COR-L47 (cell line): ENCODE measurements around the gene ATP4A.

ENCODE experiments used
- DNase-seq: peaks from one replicate; lab custom pipeline; 2025; lab: John Stamatoyannopoulos, UW

Gene ATP4A

GRCh38 chr19:35565016-35565856 lies 1.8 kb upstream of the ATP4A start:
- no peak for DNase-seq

GRCh38 chr19:35562776-35563175 lies 682 bp downstream of the ATP4A start:
- DNase-seq, result no peak

DNA sequence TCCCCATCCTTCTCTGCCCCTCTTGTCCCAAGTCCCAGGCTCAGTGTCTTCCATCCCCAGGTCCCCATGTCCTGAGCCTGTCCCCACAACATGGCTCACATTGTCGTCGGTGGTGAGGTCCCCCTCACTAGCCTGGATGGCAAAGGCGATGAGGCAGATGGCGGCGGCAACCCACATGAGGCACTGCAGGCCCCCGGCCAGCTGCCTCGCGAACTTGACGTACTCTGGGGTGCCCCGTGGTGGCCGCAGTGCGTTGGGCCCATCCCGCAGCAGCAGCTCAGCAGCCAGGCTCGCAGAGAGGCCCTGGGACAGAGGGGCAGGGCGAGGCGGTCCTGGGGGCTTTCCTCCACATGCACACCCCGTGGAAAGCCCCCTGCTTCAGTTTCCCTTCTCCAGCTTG lies 1.1 kb downstream of the ATP4A start:
- no peak for DNase-seq

GRCh38 chr19:35561436-35561835 lies 2.0 kb downstream of the ATP4A start:
- DNase-seq, result no peak

DNA sequence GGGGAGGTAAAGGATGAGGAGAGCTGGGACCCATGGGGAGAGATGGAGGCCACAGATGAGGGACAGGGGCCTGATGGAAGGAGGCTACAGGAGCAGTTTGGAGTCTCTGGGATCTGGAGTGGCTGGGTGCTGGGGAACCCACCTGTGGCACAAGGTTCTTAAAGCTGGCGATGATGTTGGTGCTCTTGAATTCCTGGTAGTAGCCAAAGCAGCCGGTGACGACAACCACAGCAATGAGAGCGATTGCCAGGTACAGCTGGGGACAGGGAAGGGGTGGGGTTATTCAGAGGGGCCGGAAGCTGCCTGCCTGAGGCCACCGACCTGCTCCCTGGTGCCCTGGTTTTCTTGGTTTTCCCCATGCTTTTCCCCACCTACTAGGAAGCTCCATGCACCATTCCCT lies 2.8 kb downstream of the ATP4A start:
- DNase-seq, result no peak

DNA sequence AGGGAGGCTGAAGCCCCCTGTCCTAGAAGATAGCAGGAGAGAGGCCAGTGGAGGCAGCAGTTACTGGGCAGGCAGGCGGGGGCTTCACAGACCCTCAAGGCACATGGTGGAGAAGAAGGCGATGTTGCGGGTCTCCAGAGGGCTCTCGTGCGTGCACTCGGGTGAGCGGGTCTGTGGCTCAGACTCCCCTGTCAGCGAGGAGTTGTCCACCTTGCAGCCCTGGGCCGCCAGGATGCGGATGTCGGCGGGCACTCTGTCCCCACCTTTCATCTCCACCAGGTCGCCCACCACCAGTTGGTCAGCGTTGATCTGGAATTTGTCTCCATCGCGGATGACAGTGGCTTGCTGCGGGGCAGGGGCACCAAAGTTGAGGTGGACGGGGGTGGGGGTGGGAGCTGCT lies 3.2 kb downstream of the ATP4A start:
- no peak for DNase-seq

GRCh38 chr19:35559781-35560180 lies 3.7 kb downstream of the ATP4A start:
- no peak for DNase-seq

GRCh38 chr19:35559281-35559659 lies 4.2 kb downstream of the ATP4A start:
- no peak for DNase-seq

DNA sequence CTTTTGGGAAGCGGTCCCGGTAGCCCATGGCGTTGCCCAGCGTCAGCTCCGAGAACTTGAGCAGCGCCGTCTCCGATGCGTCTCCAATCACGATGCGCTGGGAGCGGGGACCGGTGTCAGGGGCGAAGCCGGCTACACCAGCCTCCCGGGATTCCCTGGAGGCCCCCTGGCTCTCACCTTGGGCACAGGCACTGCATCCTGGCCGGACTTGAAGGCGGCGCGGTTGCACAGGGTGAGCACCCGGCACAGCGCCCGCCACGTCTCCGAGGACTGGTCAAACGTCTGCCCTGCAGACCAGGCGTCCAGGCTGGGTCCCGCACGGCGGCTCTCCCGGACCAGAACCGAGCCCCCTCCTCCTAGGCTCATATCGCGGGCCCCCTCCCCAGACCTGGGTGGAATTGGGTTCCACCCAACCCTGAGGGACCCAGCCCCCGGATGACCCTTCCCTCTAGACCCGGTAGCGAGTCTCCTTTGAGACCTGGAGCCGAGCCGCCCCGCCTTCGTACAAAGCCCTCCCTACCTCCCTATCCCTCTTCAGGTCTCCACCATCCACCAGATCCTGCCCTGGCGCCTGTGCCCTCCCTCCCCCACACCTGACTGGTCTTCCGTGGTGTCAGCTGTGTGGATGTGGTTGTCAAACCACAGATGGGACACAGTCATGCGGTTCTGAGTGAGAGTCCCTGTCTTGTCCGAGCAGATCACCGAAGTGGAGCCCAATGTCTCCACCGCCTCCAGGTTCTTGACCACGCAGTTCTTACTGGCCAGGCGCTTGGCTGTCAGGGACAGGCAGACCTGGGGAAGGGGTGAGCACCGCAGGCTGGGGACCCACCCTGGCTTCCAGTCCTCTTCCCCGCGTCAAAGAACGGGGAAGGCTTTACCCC lies 4.8 kb downstream of the ATP4A start:
- DNase-seq, result no peak

GRCh38 chr19:35557539-35558399 lies 5.7 kb downstream of the ATP4A start:
- DNase-seq, result no peak

GRCh38 chr19:35556846-35557538 lies 6.5 kb downstream of the ATP4A start:
- no peak for DNase-seq

DNA sequence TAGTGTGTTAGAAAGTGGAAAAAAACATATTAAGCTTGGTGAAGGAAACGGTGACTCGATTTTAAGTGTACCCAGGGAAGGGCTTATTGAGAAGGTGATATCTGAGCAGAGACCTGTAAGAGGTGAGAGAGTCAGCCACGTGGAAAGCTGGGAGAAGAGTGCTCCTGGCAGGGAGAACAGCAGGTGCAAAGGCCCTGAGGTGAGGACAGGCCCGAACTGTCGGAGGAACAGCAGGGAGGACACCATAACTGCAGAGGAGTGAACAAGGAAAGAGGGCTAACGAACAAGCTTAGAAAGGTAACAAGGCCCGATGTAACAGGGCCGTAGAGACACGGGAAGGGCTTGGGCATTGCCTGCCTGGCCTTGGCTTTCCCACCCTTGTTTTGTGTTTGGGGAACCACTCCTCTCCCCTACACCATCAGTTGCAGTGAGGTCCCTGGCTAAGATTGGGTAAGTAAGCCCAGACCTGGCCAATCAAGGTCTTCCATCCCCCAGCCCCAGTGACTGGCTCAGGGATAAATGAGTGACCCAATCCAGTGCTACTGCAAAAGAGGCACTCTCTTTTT lies 7.3 kb downstream of the ATP4A start:
- DNase-seq, result no peak

DNA sequence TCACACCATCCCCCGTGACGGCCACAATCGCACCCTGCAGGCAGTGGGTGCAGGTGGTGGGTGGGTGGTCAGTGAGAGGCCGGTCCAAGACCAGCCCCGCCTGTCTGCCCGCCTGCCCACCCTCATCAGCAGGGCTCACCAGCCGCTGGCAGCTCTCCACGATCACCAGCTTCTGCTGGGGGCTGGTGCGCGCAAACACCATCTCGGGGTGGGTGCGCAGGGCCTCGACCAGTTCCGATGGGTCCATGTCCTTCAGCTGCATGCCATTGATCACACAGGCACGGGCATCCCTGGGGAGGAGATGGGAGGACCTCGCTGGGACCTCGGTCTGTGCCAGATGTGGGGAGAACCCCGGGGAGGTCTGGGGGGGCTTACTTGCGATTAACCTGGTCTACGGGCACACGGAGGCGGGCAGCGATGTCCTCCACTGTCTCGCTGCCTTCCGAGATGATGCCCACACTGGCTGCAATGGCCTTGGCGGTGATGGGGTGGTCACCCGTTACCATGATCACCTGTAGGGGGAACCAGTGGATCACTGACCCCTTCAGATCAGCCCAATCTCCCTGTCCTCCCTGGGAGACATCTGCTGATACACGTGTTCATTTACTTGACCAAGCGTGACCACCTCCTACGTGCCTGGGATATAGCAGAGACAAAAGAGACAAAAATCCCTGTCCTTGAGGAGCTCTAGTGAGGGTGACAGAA lies 8.0 kb downstream of the ATP4A start:
- DNase-seq, result peak; percentile 25

DNA sequence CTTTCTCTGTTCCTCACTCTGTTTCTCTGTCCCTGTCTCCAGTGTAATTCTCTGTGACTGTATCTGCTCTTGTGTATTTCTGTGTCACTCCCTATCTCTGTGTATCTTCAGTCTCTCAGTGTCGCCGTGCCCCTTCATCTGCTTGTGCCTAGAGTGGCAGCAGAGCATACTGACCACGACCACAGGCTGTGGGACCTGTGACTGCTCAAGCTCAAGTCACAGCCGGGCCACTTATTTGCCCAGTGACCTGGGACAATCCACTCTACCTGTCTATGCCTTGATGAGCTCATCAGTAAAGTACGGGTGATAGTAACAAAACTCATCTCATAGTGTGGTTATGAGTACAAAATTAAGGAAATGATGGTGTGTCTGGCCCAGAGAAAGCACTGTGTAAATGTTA lies 9.4 kb downstream of the ATP4A start:
- no peak for DNase-seq

GRCh38 chr19:35553385-35554000 lies 10.0 kb downstream of the ATP4A start:
- DNase-seq, result no peak

DNA sequence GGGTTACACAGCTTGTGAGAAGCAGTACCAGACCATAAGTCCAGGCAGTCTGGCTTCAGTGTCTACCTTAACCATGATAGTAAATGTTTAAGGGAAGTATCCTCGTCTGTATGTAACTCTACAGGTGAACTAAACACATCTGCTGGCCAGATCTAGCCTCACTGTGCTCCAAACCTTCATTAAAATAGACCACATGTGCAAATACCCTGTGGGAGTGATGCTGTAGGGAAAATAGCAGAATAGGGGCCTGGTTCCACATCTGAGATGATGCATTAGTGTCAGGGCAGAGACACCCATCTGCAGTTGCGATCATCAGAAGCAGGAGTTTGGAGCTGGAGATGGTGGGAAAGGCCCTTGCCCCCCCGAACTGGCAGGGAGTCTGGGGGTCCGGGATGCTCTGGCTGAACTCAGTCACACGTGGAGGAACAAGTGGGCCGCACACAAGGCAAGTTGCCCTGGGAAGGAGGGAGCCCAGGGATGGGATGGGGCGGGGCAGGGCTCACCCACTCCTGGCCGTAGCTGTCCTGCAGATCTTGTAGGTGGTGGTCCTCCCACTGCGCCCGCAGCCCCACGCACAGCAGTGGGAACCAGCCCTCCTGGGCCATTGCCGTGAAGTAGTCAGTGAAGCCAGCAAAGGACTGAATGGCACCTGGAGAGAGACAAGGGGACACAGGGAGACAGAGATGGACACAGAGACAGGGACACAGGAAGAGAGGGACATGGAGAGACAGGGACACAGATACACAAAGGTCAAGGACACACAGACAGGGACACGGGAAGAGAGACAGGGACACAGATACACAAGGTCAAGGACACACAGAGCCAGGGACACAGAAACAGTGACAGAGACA lies 10.7 kb downstream of the ATP4A start:
- no peak for DNase-seq

- DNase-seq, result no peak
Measured at GRCh38 chr19:35551091-35551810, 12.2 kb downstream of the ATP4A start.

DNA sequence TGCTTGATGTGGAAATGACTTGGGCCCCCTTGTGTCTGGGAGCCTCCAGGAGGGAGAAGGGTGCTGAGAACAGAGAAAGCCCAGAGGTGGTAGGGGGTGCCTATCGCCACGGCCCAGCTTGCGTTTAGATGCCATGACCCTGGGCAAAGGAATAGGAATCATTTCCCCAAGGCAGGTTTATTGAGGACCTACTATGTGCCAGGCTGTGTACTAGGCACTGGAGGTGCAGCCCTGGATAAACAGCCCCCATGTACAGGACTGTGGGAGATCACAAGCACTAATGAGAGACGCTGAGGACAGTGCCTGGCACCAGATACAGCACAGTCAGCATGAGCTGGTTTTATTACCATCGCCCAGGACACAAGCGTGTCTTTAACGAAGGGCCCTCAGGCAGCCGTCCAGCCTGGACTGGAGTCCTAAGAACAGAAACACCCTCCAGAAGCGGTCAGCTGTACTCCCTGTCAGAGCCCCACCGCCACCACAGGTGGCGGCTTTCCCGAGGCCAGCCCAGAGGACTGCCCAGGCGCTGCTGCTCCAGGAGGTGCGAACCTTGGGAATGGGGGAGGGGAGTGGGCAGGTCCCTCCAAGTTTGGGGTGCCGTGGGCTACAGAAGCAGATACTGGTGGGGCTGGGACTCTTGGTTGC lies 13.5 kb downstream of the ATP4A start:
- DNase-seq, result no peak
